Activated naive CD4-positive, alpha-beta T cell treated with Interleukin-2 at 50 U/mL for 16 hours (primary cell): ENCODE data around the gene ZNF426.
"Not testable (repeated sequence)": the region's sequence is repeated elsewhere in the genome, so short reads cannot be mapped to it uniquely, and the experiment has no call there.

Source experiments
- DNase-seq: peaks from one replicate; pipeline ENCODE4 v3.0.0-alpha.2; 2020

ZNF426 gene

DNA sequence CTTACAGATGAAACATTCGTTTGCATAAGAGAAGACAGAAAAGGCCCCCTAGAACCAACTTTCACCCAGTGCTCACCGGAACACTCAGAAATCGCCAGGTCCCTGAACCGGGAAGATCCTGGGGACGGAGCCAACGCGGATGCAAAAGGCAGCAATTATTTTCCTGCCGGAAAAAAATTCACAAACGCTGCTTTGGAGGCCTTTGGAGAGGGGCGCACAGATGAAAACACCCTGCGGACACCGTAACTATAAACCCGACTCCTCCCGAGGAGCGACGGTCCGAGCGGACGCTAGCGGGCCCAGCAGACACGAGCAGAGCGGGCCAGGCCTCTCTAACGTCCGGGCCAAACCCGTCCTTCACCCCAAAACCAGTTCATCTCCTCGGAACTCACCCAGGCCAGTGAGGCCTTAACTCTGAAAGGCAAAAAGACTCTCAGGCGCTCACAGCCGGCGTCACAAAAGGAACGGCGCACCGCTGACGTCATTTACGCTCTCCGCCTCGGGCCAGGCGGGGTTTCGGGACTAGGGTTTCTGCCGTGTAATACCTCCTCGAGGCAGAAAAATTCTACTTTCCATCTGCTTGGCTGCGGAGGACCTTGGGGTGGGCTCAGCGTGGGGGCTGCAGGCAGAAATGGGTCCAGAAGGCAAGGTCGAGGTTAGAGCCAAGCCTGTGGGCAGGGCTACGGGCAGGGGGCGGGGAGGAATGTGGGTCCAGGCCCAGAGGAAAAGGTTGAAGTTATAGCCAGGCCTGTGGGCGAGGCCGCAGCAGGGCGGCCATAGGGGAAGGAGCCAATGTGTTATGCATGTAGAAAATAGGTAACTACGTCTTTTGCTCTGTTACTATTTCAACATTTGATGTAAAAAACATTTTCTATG lies at the start of gene ZNF426:
Gene ZNF426 (minus strand): TSS at position 463 of the 876 bp plus-strand sequence. CDS start 2,413 bp downstream, outside the sequence.
- DNase-seq: peak; percentile 87

DNA sequence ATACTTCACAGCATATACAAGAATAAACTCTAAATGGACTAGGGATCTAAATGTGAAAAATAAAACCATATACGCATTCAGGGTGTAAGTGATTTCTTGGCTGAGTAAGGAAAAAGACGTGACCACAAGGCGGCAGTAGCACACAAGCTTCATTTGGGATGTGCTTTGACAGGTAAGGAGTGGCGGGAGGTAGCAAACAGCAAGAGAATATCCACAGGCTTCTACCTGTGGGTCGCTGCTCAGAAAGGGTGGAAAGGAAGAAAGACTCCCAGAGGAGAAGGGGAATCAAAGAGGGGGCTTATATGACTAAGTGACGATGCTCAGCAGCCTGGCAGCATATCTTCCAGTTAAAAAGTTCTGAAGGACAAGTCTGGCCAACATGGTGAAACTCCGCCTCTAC lies 48.3 kb upstream of the ZNF426 start:
- DNase-seq: peak; percentile 78

DNA sequence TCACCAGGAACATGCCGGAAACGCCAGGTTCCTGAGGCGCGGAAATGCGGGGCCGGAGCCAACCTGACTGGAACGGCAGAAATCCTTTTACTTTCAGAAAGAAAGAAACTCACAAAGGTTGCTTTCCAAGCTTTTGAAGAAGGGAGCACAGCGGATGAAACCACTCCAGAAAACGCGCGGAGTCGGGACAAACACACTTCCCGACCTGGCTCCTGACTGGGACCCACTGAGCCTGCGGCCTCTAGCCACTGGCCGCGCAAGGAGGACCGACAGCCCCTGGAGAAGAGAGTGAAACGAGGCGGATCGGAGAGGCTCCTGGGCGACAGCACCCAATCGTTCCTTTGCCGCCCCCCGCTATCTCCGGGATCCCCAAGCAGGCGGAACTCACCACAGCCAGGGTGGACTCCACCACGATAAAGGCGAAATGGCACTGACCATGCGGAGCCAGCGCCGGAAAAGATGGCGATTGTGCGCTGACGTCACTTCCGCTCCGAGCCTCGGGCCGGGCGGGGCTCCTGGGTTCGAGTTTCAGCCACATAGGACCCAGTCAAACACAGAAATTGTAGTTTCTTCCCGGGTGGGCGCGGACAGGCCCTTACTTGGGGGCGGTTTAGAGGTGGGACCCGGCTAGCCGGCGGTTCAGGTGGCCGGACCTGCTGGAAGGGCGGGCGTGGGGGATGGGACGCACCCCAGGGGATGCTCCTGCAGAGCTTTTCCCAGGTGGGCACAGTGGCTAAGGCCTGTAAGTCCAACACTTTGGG lies 45.8 kb upstream of the ZNF426 start, which contains the start of gene ZNF121:
Gene ZNF121 (minus strand): TSS at position 432 of the 761 bp plus-strand sequence. CDS start 16,407 bp downstream, outside the sequence.
- peak; percentile 83 for DNase-seq

DNA sequence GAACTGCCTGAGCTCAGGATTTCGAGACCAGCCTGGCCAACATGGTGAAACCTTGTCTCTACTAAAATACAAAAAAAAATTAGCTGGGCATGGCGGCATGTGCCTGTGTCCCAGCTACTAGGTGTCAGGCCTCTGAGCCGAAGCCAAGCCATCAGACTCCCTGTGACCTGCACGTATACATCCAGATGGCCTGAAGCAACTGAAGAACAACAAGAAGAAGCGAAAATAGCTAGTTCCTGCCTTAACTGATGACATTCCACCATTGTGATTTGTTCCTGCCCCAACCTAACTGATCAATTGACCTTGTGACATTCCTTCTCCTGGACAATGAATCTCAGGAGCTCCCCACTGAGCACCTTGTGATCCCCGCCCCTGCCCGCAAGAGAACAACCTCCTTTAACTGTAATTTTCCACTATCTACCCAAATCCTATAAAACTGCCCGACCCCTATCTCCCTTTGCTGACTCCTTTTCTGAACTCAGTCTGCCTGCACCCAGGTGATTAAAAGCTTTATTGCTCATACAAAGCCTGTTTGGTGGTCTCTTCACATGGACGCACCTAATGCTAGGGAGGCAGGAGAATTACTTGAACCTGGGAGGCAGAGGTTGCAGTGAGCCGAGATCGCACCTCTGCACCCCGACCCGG lies 43.8 kb upstream of the ZNF426 start:
- not testable (repeated sequence) for DNase-seq

DNA sequence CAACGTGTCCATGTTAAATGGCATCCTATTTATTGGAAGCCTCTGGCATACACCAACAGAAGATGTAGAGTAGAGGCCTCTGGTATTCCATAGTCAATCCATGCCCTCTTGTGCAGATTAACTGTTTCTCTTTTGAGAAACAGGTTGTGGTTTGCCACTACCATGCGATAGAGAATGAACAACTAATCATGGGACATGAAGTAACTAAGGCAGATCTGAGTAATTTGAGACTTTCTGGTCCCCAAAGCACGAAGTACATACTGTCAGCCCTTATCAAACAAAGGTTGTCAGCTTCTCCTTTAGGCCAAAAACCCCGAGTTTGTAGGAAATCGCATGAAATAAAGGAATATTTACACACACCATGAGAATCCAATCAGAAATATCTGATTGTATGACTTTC lies 42.3 kb upstream of the ZNF426 start:
- no peak for DNase-seq

DNA sequence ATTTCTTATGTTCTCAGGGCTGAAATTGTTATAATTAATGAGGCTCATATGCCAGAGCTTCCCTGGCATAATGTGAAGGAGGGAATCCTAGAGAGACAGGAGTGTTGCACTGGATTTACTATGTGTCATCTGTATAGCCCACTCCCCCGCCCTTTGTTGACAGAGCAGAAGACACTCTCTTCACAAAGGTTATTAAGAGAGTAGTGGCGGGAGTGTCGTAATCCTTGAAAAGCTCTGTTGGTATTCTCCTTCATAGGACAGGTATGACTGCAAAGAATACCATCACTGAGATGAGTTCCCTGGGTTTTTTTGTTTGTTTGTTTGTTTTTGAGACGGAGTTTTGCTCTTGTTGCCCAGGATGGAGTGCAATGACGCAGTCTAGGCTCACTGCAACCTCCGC lies 31.8 kb upstream of the ZNF426 start:
- DNase-seq: no peak

DNA sequence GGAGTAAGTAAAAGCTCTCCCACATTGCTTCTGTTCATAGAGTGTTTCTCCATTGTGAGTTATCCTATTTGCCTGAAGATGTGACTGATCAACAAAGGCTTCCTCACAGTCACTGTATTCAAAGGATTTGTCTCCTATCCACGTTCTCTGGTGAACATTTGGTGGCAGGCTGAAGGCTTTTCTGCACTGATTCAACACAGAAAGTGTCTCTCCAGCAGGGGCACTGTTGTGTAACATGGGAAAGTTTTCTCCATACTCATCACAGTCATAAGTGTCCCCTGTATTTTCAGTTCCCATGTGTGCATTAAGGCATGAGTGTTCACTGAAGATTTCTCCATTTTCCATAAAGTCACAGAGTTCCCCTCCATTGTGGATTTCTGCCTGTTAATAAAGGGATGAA lies 28.3 kb upstream of the ZNF426 start:
- no peak for DNase-seq

DNA sequence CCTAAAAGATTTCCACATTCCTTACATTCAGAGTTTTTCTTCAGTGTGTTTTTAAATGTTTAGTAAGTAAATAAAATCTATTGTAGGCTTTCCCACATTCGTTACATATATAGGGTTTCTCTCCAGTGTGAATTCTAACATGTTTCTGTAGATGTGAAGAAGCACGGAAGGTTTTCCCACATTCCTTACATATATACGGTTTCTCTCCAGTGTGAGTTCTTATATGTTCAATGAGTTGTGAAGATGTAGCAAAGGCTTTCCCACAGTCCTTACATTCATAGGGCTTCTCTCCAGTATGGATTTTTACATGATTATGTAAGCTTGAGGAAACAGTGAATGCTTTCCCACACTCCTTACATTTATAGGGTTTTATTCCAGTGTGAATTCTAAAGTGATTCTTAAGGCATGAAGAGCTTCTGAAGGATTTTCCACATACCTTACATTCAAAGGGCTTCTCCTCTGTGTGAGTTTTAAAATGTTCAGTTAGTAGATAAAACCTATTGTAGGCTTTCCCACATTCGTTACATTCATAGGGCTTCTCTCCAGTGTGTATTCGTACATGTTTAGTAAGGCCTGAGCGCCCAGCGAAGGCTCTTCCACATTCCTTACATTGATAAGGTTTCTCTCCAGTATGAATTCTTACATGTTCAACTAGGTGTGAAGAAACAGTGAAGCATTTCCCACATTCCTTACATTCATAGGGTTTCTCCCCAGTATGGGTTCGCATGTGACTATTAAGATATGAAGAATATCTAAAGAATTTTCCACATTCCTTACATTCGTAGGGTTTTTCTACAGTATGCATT lies 27.7 kb upstream of the ZNF426 start:
- DNase-seq: no peak

DNA sequence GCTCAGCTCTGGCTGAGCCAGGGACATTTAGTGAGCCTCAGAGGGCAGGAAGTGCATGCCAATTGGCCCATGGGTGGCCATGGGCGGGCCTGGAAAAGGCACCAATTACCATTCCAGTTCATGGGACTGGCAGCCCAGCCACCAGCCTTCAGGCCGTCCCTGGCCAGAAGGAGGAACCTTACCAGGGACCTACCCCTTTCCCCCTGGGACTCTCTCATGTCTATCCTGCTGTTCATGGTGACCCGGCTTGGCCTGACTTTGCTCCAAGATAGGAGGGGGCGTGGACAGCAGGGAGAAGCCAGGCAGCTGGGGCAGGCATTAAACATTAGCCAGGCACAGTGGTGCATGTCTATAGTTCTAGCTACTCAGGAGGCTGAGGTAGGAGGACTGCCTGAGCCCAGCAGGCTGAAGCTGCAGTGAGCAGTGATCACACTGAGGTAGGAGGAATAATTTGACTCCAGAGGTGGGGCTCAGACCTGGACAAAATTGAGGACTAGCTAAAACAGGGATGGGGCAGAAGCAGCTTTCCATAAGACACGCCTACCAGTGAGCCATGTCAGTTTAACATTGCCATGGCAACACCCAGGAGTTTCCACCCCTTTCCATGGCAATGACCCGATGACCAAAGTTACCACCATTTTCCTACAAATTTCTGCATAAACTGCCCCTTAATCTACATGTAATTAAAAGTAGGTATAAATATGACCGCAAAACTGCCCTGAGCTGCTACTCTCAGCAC lies 14.3 kb upstream of the ZNF426 start:
- DNase-seq: no peak

DNA sequence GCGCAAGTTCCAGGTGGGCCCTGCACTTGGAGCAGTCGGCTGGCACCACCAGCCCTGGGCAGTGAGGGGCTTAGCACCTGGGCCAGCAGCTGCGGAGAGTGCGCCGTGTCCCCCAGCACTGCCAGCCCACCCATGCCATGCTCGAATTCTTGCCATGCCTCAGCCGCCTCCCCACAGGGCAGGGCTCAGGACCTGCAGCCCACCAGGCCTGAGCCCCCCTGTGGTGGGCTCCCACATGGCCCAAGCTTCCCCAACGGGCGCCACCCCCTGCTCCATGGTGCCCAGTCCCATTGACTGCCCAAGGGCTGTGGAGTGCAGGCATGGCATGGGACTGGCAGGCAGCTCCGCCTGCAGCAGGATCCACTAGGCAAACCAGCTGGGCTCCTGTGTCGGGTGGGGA lies 9.4 kb upstream of the ZNF426 start:
- no peak for DNase-seq

DNA sequence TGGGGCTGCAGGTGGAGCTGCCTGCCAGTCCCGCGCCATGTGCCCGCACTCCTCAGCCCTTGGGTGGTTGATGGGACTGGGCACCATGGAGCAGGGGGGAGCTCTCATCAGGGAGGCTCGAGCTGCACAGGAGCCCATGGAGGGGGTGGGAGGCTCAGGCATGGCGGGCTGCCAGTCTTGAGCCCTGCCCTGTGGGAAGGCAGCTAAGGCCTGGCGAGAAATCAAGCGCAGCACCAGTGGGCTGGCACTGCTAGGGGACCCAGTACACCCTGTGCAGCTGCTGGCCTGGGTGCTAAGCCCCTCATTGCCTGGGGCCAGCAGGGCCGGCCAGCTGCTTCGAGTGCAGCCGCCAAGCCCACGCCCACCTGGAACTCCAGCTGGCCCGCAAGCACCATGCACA lies 2.8 kb upstream of the ZNF426 start:
- DNase-seq: not testable (repeated sequence)

DNA sequence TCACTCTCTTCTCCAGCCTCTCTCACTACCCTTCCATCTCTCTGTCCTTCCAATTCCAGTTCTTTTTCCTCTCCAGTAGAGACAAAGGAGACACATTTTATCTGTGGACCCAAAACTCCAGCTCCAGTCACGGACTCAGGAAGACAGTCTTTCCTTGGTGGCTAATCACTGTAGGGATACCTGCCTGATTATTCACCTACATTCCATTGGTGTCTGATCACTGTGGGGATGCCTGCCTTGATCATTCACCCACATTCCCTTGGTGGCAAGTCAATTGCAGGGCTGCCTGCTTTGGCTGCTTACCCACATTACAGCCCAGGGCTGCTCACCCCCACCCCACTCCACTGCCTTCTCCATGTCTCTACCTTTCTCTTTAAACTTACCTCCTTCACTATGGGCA lies 1.5 kb upstream of the ZNF426 start:
- not testable (repeated sequence) for DNase-seq

DNA sequence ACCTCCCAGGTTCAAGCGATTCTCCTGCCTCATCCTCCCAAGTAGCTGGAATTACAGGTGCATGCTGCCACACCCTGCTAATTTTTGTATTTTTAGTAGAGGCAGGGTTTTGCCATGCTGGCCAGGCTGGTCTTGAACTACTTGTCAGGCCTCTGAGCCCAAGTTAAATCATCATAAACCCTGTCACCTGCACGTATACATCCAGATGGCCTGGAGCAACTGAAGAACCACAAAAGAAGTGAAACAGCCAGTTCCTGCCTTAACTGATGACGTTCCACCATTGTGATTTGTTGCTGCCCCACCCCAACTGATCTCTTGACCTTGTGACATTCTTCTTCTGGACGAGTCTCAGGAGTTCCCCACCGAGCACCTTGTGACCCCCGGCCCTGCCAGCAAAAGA lies 756 bp upstream of the ZNF426 start:
- DNase-seq: not testable (repeated sequence)

DNA sequence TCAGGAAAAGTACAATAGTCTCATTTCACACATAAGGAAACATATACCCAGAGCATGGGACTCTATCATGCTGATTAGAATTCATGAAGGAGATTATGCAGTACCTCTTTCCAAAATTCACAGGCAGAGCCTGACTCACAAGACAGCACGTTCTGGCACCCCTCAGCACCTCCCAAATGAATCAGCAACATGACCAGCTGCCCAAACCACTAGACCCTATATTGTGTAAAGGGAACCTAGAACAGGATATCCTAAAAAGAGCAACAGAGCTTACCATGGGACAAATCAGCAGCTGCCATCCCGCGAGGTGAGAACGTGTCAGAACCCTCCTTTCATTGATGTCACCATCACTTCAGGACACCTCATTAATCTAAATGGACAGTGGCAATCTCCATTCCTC lies 2.5 kb downstream of the ZNF426 start:
- DNase-seq: no peak

DNA sequence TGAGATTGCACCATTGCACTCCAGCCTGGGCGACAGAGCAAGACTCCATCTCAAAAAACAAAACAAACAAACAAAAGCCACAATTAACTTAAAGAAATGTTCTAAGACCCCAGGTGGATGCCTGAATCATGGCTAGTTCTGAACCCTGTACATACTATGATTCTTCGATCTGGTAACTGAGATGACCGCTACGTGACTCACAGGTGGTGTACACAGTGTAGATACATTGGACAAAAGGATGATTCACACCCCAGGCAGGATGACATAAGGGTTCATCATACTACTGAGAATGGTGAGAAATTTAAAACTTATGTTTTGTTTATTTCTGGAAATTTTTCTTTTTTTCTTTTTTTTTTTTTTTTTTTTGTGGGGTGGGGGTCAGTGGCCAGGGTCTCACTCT lies 6.5 kb downstream of the ZNF426 start:
- no peak for DNase-seq

DNA sequence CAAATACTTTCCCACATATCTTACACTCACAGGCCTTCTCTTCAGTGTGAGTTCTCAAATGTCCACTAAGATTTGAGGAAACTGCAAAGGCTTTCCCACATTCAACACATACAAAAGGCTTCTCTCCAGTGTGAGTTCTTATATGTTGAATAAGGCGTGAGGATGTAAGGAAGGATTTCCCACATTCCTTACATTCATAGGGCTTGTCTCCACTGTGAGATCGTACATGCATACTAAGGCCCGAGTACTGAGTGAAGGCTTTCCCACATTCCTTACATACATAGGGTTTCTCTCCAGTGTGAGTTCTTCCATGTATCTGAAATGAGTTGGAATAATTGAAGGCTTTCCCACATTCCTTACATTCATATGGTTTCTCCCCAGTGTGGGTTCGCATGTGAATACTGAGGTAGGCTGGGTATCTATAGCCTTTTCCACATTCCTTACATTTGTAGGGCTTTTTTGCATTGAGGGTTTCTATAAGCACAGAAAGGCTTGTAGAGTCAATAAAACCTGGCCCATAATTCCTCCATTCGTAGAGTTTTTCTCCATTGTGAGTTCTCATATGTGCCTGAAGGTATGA lies 9.6 kb downstream of the ZNF426 start:
- no peak for DNase-seq

DNA sequence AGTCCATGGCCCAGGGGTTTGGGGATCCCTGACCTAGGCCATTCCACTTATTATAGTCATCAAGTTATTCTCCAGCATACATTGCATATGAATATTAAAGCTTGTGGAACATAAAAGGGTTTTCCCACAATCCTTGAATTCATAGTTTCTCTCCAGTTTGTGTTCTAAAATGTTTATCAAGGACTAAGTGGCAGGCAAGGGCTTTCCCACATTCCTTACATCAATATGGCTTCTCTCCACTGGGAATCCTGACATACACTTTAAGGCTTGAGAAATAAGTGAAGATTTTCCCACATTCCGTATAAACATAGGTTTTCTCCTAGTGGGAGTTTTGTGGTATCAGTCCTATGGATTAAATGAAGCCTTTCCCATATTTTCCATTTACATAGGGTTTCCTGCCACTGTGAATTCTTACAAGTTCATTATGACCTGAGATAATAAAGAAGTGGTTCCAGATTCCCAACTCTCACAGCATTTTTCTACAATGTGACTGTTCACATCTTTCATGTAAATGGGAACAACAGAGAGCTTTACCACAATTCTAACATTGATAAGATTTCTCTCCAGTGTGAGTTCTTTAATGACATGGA lies 14.5 kb downstream of the ZNF426 start:
- DNase-seq: no peak

DNA sequence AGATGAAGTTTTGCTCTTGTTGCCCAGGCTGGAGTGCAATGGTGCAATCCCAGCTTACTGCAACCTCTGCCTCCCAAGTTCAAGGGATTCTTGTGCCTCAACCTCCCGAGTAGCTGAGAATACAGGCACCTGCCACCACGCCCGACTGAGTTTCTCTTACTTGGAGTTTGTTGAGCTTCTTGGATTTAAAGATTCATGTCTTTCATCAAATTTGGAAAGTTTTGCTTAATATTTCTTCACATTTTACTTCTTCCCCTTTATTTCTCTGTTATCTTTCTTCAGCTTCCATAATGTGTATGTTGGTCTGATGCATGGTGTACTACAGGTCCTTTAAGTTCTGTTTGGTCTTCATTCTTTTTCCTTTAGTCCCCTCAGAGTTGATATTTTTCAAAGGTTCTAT lies 31.2 kb downstream of the ZNF426 start:
- no peak for DNase-seq

DNA sequence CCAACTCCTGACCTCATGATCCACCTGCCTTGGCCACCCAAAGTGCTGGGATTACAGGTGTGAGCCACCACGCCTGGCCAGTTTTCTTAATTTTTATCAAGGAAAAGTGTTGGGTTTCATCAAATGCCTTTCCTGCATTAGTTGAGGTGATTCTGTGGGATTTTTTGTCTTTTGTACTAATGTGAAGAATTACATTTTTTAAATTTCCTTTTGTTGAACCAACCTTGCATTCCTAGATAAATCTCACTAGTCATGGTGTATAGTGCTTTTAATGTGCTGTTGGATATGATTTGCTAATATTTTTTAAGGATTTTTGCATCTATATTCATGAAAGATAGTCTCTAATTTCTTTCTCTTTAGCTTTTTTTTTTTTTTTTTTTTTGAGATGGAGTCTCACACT lies 37.6 kb downstream of the ZNF426 start:
- no peak for DNase-seq

DNA sequence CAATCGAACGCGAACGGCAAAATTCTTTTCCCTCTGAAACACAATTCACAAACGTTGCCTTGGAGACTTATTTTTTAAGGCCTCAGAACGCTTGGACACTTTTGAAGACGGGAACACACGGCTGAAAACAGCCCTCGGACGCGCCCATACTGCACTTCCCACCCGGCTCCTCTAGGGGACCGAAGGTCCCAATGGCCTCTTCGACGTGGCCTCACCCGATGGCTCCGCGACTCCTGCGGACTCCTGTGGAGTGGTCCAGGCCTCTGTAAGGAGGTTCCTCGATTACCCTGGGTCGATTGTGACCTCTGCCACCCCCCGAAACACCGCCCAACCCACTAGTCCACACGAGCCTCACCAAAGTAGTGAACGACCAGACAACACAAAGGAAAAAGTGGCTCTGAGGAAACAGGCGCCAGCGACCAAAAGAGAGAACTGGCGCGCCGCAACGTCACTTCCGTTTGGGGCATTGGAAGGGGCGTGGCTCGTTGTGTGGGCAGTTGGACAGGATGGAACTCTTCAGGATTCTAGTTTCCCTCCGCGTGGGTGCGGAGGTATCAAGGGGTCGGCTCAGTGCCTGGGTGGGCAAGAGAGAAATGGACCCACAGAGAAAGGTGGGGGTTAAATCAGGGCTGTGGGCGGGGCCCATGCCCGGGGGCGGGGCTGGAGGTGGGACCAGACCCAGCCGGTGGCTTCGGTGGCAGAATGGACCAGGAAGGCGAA lies 40.1 kb downstream of the ZNF426 start, which contains the start of gene ZNF560:
Gene ZNF560 (minus strand): TSS at position 434 of the 720 bp plus-strand sequence. CDS start 23,303 bp downstream, outside the sequence.
- peak; percentile 1 for DNase-seq
